Measurements from ENCODE around the gene GPC3.

GRCh38 chrX:133984857-133985163 is 584 bp downstream of the GPC3 start:
- TF ChIP-seq CTCF (IDR thresholded peaks at IDR 0.05) (no peak), POLR2A (IDR thresholded peaks at IDR 0.05) (no peak), EP300 (IDR thresholded peaks at IDR 0.05) (no peak), POLR2AphosphoS5 (IDR thresholded peaks at IDR 0.05) (no peak)

Measured in stomach (tissue), 4 donors.